Astrocyte of the spinal cord (primary cell): ENCODE results near the gene CCK.
A peak's percentile ranks its signal among the peaks of the same experiment; 100 is the strongest.

Experiments used
- DNase-seq: peaks from one replicate; pipeline ENCODE4 v3.0.0; 2011; ENCODE audit warnings: low read depth, low spot score
- H3K4me3 ChIP-seq: 2 replicates; pipeline ENCODE4 v1.5.1; 2011; ENCODE audit warnings: low read depth, mild to moderate bottlenecking, low read length, moderate library complexity
- CTCF ChIP-seq: IDR thresholded peaks from 2 replicates; pipeline ENCODE4 v1.5.1; 2012; ENCODE audit warnings: low read depth, mild to moderate bottlenecking, low read length, inconsistent platforms
- in situ Hi-C: cut with HindIII; loops from 2 replicates; pipeline ENCODE4 v1.10.0; 2017; ENCODE audit warnings: low sequenced_read_pairs

CCK gene

GRCh38 chr3:42300778-42301177, 34.8 kb upstream of the CCK start:
- DNase-seq = no peak
- in situ Hi-C loops = no loop called here
- no peak for TF ChIP-seq CTCF

DNA sequence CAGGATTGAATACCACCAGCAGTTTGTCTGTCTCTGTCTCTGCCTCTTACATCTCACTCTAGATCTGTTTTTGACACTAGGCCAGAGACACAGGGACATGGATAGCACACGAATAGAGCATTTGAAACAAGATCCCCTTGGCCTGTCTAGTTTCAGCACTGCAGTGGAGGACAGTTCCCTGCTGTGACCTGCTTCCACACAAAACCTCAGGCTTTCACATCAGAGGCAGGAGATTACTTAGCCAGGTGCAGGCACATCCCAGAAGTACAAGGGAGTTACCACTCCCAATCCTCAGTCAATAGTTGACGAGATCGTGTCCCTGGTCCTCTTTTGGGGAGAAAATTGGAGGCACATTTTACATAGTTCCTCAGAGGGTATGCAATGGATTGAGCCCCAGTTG, 34.0 kb upstream of the CCK start:
- in situ Hi-C loops = no loop called here
- no peak for TF ChIP-seq CTCF
- DNase-seq = peak; percentile 53
- H3K4me3 ChIP-seq = no peak overlapping the region

More at GRCh38 chr3:42300778-42301177, 34.8 kb upstream of the CCK start:
- H3K4me3 ChIP-seq = no peak overlapping the region

DNA sequence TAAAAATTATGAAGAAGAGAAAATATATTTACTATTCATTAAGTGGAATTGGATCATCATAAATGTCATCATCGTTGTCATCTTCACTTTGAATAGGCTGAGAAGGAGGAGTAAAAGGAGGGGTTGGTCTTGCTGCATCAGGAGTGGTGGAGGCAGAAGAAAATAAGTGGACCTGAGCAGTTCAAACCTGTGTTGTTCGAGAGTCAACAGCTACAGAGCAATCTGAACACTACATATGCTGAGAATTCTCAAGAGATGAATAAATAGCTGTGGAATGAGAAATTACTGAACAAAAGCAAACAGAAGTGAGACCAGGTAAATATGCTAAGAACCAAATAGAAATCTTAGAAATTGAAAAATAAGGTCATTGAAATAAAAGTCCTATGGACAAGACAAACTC, 32.3 kb upstream of the CCK start:
- TF ChIP-seq CTCF = no peak
- in situ Hi-C loops = no loop called here
- H3K4me3 ChIP-seq = no peak overlapping the region
- DNase-seq = no peak

- in situ Hi-C loops = no loop called here
- H3K4me3 ChIP-seq = no peak overlapping the region
- no peak for TF ChIP-seq CTCF
- DNase-seq = no peak
Observed at GRCh38 chr3:42292009-42292408, 26.0 kb upstream of the CCK start.

- DNase-seq = no peak
- H3K4me3 ChIP-seq = no peak overlapping the region
- no peak for TF ChIP-seq CTCF
- in situ Hi-C loops = no loop called here
Observed at GRCh38 chr3:42290966-42291714, 25.2 kb upstream of the CCK start.

DNA sequence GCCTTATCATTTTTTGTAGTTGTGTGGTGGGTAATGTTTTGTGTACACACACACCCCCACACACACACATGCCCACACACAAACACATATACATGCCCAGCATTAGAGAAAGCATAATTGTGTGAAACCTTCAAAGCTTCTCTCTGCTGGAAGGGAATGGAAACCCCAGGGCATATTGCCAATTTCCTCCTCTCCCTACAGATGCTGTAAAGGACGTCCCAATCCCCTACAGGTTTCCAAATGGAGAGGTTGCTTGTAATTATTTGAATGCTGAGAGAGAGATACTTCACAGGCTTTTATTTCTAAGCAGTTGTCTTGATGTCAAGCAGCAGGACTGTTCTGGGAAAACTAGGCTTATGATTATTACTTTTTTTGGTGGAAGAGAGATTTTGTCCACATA, 23.0 kb upstream of the CCK start:
- in situ Hi-C loops = no loop called here
- DNase-seq = no peak
- no peak overlapping the region for H3K4me3 ChIP-seq
- TF ChIP-seq CTCF = no peak
